ENCODE measurements around the gene ESPN.

- TF ChIP-seq CTCF (IDR thresholded peaks at IDR 0.05) (no peak), POLR2AphosphoS5 (IDR thresholded peaks at IDR 0.05) (no peak), POLR2A (IDR thresholded peaks at IDR 0.05; ENCODE audit: low read depth) (no peak), EP300 (IDR thresholded peaks at IDR 0.05) (no peak)
Observed at GRCh38 chr1:6495540-6496364, 71.2 kb downstream of the ESPN start.
